GM21423 (cell line): ENCODE data around the gene BZW1.

Experiments
- ATAC-seq: cut with Tn5 transposase; IDR thresholded peaks from one replicate; pipeline ENCODE4 v1.9.1; 2021; ENCODE audit warnings: mild to moderate bottlenecking, moderate library complexity; ENCODE audit not compliant: unreplicated experiment

Gene BZW1

DNA sequence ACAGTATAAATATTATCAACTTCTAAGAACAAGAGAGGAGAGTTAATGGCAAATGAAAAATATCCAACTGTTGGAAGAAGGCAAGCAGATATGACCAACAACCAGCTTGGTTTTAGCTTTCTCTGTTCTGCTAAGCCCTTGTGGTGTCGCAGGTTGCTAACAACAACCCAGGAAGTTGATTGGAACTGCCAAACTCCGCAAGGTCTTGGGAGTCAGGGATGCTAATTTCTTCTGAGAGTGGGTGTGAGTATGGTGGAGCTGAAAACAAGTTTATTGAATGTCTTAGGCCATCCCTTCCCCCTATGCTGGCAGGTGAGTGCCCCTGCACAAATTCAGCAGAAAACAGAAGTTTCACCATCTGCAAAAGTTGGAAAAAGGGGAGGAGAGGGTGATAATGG lies 17.5 kb downstream of the BZW1 start:
- no peak for ATAC-seq

DNA sequence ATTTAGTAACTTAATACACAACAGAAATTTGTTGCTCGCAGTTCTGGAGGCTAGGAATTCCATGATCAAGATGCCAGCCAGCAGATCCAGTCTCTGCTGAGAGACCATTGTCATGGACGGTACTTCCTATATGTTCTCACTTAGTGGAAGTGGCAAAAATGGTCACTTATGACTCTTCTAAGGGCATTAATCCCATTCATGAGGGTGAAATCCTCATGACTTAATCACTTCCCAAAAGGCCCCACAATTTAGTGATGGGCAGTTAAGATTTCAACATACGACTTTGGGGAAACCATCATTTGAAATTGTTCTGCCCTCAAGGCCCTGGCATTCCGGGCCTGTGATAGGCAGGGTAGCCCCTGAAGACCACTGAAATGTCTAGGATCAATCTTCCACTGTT lies 23.0 kb downstream of the BZW1 start:
- no peak for ATAC-seq

- no peak for ATAC-seq
Observed at GRCh38 chr2:200839513-200839912, 27.8 kb downstream of the BZW1 start.

- no peak for ATAC-seq
Observed at GRCh38 chr2:200843993-200844948, 32.6 kb downstream of the BZW1 start.

DNA sequence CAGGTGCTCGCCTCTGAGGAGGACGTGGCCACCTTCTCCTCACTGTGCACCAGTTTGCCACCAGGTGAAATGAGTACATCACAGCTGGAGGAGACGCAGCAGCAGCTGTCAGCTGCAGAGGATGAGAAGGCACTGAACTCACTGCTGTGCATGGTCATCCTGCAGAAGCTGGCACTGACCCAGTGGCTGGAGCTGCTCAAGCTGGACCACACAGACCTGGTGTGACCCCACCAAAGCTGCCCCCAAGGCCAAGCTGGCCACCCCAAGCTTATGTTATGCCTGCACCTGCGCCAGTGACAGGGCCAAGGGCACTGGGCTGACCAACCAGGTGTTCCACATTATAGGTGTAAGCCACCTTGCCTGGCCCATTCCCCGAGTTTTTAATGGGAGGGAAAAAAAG lies 33.5 kb downstream of the BZW1 start:
- no peak for ATAC-seq

GRCh38 chr2:200845669-200846325 lies 34.1 kb downstream of the BZW1 start:
- ATAC-seq = no peak

GRCh38 chr2:200847269-200847668 lies 35.6 kb downstream of the BZW1 start:
- ATAC-seq = no peak

- ATAC-seq = no peak
Observed at GRCh38 chr2:200847939-200848338, 36.2 kb downstream of the BZW1 start.

DNA sequence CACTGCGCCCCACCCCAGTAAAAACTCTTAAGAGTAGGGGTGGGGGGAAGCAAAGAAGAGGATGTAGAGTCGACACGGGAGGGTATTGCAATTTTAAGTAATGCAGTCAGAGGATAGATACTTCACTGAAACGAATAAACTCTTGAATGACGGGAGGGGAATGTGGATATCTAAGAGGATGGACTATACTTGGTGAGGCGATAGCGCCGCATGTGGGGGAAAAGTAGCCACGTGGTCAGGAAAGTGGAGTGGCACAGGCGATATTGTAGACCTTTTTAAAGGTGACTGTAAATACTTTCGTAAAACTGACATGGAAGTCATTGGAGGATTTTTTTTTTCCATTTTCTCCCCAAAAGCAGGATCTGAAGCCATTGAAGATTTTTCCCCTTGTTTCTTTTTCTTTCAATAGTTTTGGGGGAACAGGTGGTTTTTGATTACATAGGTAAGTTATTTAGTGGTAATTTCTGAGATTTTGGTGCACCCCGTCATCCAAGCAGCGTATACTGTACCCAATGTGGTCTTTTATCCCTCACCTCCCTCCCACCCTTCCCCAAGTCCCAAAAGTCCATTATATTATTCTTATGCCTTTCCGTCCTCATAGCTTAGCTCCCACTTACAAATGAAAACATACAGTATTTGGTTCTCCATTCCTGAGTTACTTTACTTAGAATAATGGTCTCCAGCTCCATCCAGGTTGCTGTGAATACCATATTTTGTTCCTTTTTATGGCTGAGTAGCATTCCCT lies 39.0 kb downstream of the BZW1 start:
- ATAC-seq = no peak

DNA sequence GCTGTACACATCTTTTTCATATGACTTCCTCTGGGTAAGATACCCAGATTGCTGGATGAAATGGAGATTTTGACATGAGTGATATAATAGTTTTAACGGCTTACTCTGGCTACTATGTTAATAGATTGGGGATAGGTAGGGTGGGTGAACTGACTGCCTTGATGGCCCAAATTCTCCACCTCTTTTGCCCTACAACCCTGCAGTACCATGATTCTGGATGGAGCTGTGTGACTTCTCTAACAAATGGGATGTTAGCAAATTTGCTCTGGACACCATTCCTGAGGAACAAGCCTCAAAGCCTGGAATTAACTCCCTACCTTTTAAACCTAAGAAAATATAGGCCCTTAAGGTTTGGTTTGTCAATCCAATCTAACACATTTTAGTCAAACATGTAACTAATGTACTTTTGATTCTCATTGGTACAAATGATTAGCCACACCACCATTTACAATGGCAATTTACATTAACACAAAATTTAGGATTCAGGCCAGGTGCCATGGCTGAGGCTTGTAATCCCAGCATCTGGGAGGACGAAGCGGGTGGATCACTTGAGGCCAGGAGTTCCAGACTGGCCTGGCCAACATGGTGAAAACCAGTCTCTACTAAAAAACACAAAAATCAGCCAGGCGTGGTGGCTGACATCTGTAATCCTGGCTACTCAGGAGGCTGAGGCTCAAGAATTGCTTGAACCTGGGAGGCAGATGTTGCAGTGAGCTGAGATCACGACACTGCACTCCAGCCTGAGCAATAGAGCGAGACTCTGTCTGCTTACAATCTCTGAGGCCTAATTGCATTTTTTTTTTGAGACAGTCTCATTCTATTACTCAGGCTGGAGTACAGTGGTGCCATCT lies 39.9 kb downstream of the BZW1 start:
- ATAC-seq = no peak

DNA sequence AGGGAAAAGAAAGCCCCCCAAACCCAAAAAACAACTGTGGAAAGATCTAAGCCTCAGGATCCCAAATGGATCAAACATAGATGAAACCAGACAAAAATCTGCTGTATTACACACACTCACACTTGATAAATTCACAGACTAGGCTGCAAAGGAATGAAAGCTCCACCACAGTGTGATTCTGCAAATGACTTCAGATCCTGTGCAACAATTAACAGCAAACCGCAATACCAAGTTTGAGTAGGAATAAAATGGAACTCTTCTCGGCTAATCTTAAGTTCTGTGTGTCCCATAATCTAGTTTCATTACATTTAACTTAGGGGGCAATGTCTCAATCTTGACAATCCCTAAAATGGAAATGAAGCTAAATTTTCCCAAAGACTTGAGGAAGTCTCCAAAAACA lies 40.9 kb downstream of the BZW1 start:
- ATAC-seq = no peak

DNA sequence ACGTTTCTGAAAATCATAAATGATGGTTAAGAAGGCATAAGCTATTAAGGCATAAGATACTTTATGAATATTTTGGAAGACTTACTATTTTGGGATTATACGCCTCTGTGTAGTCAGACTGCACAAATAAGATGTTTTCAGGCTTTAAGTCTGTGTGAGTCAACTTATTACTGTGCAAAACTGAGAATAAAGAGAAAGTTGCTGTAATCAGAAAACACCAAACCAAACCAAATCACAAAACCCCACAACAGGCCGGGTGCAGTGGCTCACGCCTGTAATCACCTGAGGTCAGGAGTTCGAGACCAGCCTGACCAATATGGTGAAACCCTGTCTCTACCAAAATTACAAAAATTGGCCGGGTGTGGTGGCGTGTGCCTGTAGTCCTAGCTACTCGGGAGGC lies 45.1 kb downstream of the BZW1 start:
- ATAC-seq = no peak

GRCh38 chr2:200860092-200860795 lies 48.5 kb downstream of the BZW1 start:
- no peak for ATAC-seq

DNA sequence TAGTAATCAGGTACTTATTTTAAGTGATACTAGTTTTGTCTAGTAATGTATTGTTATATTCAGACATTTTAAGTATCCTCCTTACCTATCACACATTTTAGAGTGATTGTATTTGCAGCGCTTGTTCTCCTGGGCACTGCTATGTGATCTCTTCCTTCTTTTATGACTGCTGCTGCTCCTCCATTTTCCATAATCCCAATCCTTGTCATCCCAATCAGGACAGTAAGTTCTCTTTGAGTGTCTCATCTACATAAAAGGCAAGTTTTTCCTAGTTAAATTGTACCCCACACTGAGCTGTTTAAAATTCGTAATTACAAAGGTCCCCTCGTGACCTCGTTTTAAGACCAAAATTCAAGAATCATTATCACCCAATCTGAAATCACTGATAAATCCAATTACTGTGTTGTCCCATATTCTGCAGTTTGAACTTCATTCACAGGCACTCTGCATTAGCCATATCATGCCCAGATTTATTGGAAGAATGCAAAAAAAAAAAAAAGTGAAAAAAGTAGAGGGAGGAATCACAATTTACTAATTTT lies 50.0 kb downstream of the BZW1 start:
- no peak for ATAC-seq

DNA sequence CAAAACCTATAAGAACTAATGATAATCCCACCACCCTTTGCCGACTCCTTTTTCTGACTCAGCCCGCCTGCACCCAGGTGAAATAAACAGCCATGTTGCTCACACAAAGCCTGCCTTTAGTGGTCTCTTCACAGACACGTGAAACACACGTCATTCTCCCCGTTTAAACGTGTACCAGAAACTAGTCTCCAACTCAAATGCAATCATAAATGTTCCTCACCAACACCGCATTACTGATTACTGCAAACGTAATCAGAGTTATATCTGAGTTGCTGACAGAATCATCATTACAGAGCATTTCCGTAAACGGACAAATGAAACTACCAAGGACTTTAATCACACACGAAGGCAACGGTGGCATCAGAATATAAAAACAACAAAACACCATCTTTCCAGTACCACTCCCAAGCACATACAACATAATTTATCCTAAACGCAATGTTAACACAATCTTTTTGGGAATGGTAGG lies 50.9 kb downstream of the BZW1 start:
- ATAC-seq = no peak

DNA sequence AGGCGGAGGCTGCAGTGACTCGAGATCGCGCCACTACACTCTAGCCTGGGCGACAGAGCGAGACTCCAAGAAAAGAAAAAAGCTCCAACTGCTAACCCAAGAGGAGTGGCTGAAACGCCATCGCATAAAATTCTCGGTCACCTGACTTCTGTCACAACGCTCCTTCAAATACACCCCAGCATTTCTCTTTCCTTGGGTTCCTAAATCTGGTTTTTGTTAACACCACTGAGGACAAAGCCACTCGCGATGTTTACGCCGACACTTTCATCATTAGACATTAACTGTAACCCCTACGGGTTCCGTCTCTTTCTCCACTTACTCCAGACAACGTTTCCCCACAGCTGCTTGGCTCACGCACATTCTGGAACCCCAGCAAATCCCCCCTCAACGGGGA lies 52.1 kb downstream of the BZW1 start:
- ATAC-seq = no peak

GRCh38 chr2:200864176-200865034 lies 52.7 kb downstream of the BZW1 start, which contains the start of gene CLK1:
CLK1 (minus strand) TSS chr2:200864658; CDS start chr2:200861862, 2,796 bp downstream.
- ATAC-seq = peak; percentile 85

GRCh38 chr2:200869014-200869413 lies 57.3 kb downstream of the BZW1 start:
- no peak for ATAC-seq

DNA sequence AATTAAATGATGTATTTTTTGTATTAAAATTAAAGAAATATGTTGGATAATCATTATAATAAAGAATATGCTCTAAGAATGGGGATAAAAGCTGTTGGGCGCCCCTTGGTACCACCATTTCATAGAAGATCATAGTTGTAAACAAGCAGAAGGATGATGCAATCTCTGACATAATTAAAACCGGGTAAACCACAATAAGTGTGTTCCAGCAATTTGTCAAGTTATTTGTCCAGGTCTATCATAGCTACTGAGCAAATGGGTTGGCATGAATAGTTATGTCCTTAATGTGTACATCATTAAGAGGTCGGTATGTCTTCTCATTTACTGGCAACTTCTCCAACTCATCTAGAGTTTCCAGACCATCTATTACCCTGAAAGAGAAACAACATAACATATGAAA lies 59.4 kb downstream of the BZW1 start:
- ATAC-seq = no peak
